NCI-H2171 (cell line): ENCODE data around the gene SAYSD1.
"Not testable (repeated sequence)": the region's sequence is repeated elsewhere in the genome, so short reads cannot be mapped to it uniquely, and the experiment has no call there.

Source experiments
- DNase-seq: peaks from one replicate; lab custom pipeline; 2025; lab: John Stamatoyannopoulos, UW

SAYSD1 gene

GRCh38 chr6:39114704-39115599, at the start of gene SAYSD1:
Gene SAYSD1 (minus strand): TSS chr6:39115186. CDS start chr6:39115089, 97 bp downstream.
- peak; percentile 95 for DNase-seq

GRCh38 chr6:39157511-39157910, 42.5 kb upstream of the SAYSD1 start:
- DNase-seq = no peak

GRCh38 chr6:39156801-39157200, 41.8 kb upstream of the SAYSD1 start:
- no peak for DNase-seq

GRCh38 chr6:39154705-39155104, 39.7 kb upstream of the SAYSD1 start:
- DNase-seq = no peak

- DNase-seq = no peak
These were observed 38.9 kb upstream of the SAYSD1 start for GRCh38 chr6:39153766-39154397.

GRCh38 chr6:39152262-39152661, 37.3 kb upstream of the SAYSD1 start:
- DNase-seq = no peak

- DNase-seq = no peak
These were observed 36.2 kb upstream of the SAYSD1 start for GRCh38 chr6:39151211-39151610.

GRCh38 chr6:39144481-39145173, 29.6 kb upstream of the SAYSD1 start:
- no peak for DNase-seq

GRCh38 chr6:39143238-39143930, 28.4 kb upstream of the SAYSD1 start:
- DNase-seq = no peak

- no peak for DNase-seq
These were observed 25.7 kb upstream of the SAYSD1 start for GRCh38 chr6:39140556-39141167.

- DNase-seq = no peak
These were observed 22.3 kb upstream of the SAYSD1 start for GRCh38 chr6:39137245-39137644.

GRCh38 chr6:39136207-39136606, 21.2 kb upstream of the SAYSD1 start:
- not testable (repeated sequence) for DNase-seq

- DNase-seq = not testable (repeated sequence)
These were observed 19.8 kb upstream of the SAYSD1 start for GRCh38 chr6:39134761-39135160.

- no peak for DNase-seq
These were observed 15.7 kb upstream of the SAYSD1 start for GRCh38 chr6:39130691-39131090.

GRCh38 chr6:39128832-39129231, 13.8 kb upstream of the SAYSD1 start:
- no peak for DNase-seq

- no peak for DNase-seq
These were observed 13.1 kb upstream of the SAYSD1 start for GRCh38 chr6:39128106-39128505.

- no peak for DNase-seq
These were observed 9.1 kb upstream of the SAYSD1 start for GRCh38 chr6:39124114-39124513.

- no peak for DNase-seq
These were observed 3.9 kb upstream of the SAYSD1 start for GRCh38 chr6:39118921-39119320.

GRCh38 chr6:39114388-39114703, 640 bp downstream of the SAYSD1 start:
- no peak for DNase-seq

- DNase-seq = no peak
These were observed 1.2 kb downstream of the SAYSD1 start for GRCh38 chr6:39113788-39114187.

- no peak for DNase-seq
These were observed 3.7 kb downstream of the SAYSD1 start for GRCh38 chr6:39111280-39111679.
